ENCODE measurements around the gene AP1M1.
"Not testable (repeated sequence)": the region's sequence is repeated elsewhere in the genome, so short reads cannot be mapped to it uniquely, and the experiment has no call there.

Gene AP1M1

DNA sequence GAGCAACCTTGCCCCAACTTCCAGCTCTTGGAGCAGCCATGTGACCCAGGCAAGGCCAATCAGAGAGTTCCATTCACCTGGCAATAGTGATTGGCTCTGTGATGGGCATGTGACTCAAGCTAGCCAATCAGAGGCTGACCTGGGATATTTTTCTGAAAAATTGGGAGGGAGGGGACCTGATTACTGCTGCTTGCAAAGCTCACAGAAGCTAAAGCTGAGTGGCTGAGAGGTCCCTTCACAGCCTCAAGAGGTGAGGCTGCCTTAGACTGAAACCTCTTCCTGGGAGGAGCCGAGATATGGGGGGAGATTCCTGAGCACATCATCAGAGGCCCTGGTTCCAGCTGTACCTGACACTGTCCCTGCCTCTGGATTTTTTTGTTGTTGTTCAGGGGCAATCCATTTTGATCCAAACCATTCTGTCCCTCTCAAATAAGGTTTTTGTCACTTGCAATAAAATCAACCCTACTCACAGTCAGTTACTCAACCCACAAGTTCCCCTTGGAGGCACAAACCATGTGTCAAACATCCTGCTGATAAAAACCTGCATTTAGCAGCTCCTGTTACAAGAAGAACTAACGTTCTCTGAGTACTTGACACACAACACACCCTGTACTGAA lies 29.1 kb upstream of the AP1M1 start:
- Histone ChIP-seq H3K9me3 (ENCODE audit: control insufficient read depth, low read length) (no peaks in the 10 kb centered on the region), H3K27ac (no peak overlapping the region), H3K4me3 (ENCODE audit: low read depth, low read length) (no peak overlapping the region), H3K27me3 (ENCODE audit: control insufficient read depth, insufficient read depth, low read length) (no peaks in the 10 kb centered on the region), H3K36me3 (ENCODE audit: control insufficient read depth, insufficient read depth, low read length) (no peaks in the 10 kb centered on the region), H3K4me2 (ENCODE audit: low read length) (no peak overlapping the region), H3K4me1 (no peaks in the 10 kb centered on the region), H3K9ac (no peak overlapping the region), H3K79me2 (no peaks in the 10 kb centered on the region), H2AFZ (no peak overlapping the region)
- TF ChIP-seq, protein P1, sequence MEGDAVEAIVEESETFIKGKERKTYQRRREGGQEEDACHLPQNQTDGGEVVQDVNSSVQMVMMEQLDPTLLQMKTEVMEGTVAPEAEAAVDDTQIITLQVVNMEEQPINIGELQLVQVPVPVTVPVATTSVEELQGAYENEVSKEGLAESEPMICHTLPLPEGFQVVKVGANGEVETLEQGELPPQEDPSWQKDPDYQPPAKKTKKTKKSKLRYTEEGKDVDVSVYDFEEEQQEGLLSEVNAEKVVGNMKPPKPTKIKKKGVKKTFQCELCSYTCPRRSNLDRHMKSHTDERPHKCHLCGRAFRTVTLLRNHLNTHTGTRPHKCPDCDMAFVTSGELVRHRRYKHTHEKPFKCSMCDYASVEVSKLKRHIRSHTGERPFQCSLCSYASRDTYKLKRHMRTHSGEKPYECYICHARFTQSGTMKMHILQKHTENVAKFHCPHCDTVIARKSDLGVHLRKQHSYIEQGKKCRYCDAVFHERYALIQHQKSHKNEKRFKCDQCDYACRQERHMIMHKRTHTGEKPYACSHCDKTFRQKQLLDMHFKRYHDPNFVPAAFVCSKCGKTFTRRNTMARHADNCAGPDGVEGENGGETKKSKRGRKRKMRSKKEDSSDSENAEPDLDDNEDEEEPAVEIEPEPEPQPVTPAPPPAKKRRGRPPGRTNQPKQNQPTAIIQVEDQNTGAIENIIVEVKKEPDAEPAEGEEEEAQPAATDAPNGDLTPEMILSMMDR (IDR thresholded peaks at IDR 0.05) = no peak

DNA sequence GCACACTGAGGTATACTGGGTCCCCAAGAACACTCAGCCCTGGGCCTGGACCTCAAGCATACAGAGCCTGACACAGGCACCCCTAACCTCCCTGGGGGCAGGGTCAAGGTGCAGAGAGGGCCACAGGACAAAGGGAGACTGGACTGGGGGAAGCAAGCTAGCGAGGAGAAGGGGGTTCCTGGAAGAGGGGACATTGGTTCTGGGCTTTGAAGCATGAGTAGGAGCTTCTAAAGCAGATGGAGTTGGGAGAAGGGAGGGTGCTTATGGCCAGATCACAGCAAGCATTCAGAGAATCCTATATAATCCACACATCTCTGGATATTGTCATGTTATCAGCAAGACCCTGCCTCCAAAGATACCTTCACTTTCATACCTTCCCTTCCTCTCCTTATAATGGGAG lies 27.6 kb upstream of the AP1M1 start:
- Histone ChIP-seq H3K4me3 (ENCODE audit: low read depth, low read length) (no peak overlapping the region), H3K9me3 (ENCODE audit: control insufficient read depth, low read length) (no peaks in the 10 kb centered on the region), H3K9ac (no peak overlapping the region), H3K4me1 (no peaks in the 10 kb centered on the region), H2AFZ (no peak overlapping the region), H3K79me2 (no peaks in the 10 kb centered on the region), H3K36me3 (ENCODE audit: control insufficient read depth, insufficient read depth, low read length) (no peaks in the 10 kb centered on the region), H3K27ac (no peak overlapping the region), H3K4me2 (ENCODE audit: low read length) (no peak overlapping the region), H3K27me3 (ENCODE audit: control insufficient read depth, insufficient read depth, low read length) (no peaks in the 10 kb centered on the region)
- TF ChIP-seq, protein P1 (IDR thresholded peaks at IDR 0.05) = no peak

DNA sequence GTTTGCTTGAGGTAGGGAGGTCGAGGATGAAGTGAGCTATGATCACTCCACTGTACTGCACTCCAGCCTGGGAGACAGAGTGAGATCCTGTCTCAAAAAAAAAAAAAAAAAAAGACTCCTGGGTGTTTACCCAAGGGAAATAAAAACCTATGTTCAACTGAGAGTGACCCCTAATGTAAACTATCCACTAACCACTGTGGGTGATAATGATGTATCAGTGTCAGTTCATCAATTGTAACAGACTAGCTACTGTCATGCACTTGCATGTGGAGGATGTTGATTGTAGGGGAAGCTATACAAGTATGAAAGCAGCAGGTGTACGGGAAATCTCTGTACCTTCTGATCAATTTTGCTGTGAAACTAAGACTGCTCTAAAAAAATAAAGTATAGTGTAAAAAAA lies 21.8 kb upstream of the AP1M1 start:
- Histone ChIP-seq H3K36me3 (ENCODE audit: control insufficient read depth, insufficient read depth, low read length) (no peaks in the 10 kb centered on the region), H3K79me2 (no peaks in the 10 kb centered on the region), H3K9ac (no peak overlapping the region), H3K27me3 (ENCODE audit: control insufficient read depth, insufficient read depth, low read length) (no peaks in the 10 kb centered on the region), H3K27ac (no peak overlapping the region), H3K4me3 (ENCODE audit: low read depth, low read length) (no peak overlapping the region), H2AFZ (no peak overlapping the region), H3K9me3 (ENCODE audit: control insufficient read depth, low read length) (no peaks in the 10 kb centered on the region), H3K4me2 (ENCODE audit: low read length) (no peak overlapping the region), H3K4me1 (no peaks in the 10 kb centered on the region)
- TF ChIP-seq, protein P1 (IDR thresholded peaks at IDR 0.05) = no peak

DNA sequence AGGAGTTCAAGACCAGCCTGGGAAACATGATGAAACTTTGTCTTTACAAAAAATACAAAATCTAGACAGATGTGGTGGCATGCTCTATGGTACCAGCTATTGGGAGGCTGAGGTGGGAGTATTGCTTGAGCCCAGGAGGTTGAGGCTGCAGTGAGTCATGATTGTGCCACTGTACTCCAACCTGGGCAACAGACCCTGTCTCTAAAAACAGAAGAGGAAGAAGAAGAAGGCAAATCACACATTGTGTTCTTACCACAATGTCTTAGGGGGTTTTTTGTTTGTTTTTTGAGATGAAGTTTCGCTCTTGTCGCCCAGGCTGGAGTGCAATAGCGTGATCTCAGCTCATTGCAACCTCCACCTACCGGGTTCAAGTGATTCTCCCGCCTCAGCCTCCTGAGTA lies 18.8 kb upstream of the AP1M1 start:
- not testable (repeated sequence) for H3K4me3 ChIP-seq (ENCODE audit: low read depth, low read length); H3K9ac ChIP-seq; H3K79me2 ChIP-seq; H3K4me1 ChIP-seq; H3K27ac ChIP-seq; H2AFZ ChIP-seq; H3K4me2 ChIP-seq (ENCODE audit: low read length); H3K27me3 ChIP-seq (ENCODE audit: control insufficient read depth, insufficient read depth, low read length); H3K36me3 ChIP-seq (ENCODE audit: control insufficient read depth, insufficient read depth, low read length); H3K9me3 ChIP-seq (ENCODE audit: control insufficient read depth, low read length)

DNA sequence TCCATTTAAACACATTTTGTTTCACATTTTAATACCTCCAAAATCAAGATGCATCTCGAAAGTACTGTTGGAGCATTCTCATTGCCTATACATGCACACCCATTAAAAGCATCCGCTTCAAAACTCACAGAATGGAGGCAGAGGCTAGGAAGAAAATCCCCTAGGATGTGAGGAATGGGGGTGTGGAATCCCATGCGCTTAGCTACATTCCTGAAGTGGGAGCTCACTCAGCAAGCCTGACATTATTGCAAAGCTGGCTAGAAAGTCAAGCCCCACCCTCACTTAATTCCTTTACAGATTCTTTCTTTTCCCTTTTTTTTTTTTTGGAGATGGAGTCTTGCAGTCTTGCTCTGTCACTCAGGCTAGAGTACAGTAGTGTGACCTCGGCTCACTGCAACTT lies 17.1 kb upstream of the AP1M1 start:
- Histone ChIP-seq H3K4me3 (ENCODE audit: low read depth, low read length) (no peak overlapping the region), H3K9me3 (ENCODE audit: control insufficient read depth, low read length) (no peaks in the 10 kb centered on the region), H3K79me2 (peaks cover 2% of the 10 kb centered on the region), H3K9ac (no peak overlapping the region), H3K4me2 (ENCODE audit: low read length) (no peak overlapping the region), H3K27ac (no peak overlapping the region), H3K4me1 (no peaks in the 10 kb centered on the region), H3K36me3 (ENCODE audit: control insufficient read depth, insufficient read depth, low read length) (no peaks in the 10 kb centered on the region), H2AFZ (no peak overlapping the region), H3K27me3 (ENCODE audit: control insufficient read depth, insufficient read depth, low read length) (no peaks in the 10 kb centered on the region)
- TF ChIP-seq, protein P1 (IDR thresholded peaks at IDR 0.05) = no peak

All from parathyroid adenoma (tissue), 2 donors.